ENCODE data around the gene F7.

The F7 gene

GRCh38 chr13:113112893-113113845, 7.6 kb downstream of the F7 start:
- intact Hi-C loops (cut with DNase I) = no loop called here
- peak in 4 of 10 donors; percentile 9 to 66 (median 23) for DNase-seq

GRCh38 chr13:113113846-113114271, 8.3 kb downstream of the F7 start:
- DNase-seq = peak in 4 of 10 donors; percentile 5 to 79 (median 66)
- intact Hi-C loops (cut with DNase I) = no loop called here

GRCh38 chr13:113114511-113115362, 9.1 kb downstream of the F7 start:
- DNase-seq = peak in 4 of 10 donors; percentile 2 to 57 (median 44)
- intact Hi-C loops (cut with DNase I) = no loop called here

GRCh38 chr13:113115363-113116205, 10.0 kb downstream of the F7 start:
- intact Hi-C loops (cut with DNase I) = no loop called here
- peak in 4 of 10 donors; percentile 13 to 72 (median 52) for DNase-seq

GRCh38 chr13:113116206-113116800, 10.7 kb downstream of the F7 start:
- intact Hi-C loops (cut with DNase I) = no loop called here
- DNase-seq = peak in 2 of 10 donors; percentile 72 to 73

- DNase-seq = peak in 4 of 10 donors; percentile 2 to 45 (median 31)
- intact Hi-C loops (cut with DNase I) = no loop called here
These were observed 11.3 kb downstream of the F7 start for GRCh38 chr13:113116871-113117271.

DNA sequence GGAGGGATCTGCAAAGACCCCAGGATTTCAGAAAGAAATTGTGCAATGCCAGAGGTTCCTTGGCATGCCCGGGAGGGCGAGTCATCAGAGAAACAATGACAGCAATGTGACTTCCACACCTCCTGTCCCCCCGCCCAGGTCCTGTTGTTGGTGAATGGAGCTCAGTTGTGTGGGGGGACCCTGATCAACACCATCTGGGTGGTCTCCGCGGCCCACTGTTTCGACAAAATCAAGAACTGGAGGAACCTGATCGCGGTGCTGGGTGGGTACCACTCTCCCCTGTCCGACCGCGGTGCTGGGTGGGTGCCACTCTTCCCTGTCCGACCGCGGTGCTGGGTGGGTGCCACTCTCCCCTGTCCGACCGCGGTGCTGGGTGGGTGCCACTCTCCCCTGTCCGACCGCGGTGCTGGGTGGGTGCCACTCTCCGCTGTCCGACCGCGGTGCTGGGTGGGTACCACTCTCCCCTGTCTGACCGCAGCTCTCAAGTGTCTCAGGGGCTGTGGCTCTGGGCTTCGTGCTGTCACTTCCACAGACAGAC, 11.8 kb downstream of the F7 start:
- peak in 4 of 10 donors; percentile 3 to 64 (median 46) for DNase-seq
- intact Hi-C loops (cut with DNase I) = no loop called here

DNA sequence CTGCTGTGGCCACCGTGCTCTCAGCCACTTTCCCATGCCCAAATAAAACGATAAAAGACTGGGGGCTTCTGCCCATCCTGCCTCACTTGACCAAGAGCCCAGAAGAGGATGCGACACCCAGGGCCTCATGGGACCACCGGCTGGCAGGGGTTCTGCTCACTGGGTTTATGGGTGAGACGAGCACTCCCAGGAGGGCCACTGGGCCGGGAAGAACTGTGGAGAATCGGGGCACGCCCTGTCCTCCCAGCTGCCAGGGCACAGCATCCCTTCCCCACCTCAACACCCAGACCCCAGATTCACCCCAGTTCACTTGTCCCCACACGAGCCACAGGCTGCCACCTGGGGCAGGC, 12.3 kb downstream of the F7 start:
- DNase-seq = peak in 2 of 10 donors; percentile 33 to 66
- intact Hi-C loops (cut with DNase I) = no loop called here

DNA sequence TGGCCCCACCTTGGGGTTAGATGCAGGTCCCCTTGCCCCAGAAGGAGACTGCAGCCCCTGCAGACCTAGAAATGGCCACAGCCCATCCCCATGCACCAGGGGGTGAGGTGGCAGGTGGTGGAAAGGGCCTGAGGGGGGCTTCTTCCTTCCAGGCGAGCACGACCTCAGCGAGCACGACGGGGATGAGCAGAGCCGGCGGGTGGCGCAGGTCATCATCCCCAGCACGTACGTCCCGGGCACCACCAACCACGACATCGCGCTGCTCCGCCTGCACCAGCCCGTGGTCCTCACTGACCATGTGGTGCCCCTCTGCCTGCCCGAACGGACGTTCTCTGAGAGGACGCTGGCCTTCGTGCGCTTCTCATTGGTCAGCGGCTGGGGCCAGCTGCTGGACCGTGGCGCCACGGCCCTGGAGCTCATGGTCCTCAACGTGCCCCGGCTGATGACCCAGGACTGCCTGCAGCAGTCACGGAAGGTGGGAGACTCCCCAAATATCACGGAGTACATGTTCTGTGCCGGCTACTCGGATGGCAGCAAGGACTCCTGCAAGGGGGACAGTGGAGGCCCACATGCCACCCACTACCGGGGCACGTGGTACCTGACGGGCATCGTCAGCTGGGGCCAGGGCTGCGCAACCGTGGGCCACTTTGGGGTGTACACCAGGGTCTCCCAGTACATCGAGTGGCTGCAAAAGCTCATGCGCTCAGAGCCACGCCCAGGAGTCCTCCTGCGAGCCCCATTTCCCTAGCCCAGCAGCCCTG, 12.8 kb downstream of the F7 start:
- intact Hi-C loops (cut with DNase I) = no loop called here
- peak in 3 of 10 donors; percentile 52 to 79 (median 78) for DNase-seq

GRCh38 chr13:113119166-113119821, 13.7 kb downstream of the F7 start:
- intact Hi-C loops (cut with DNase I) = no loop called here
- DNase-seq = peak in 3 of 10 donors; percentile 16 to 49 (median 21)

DNA sequence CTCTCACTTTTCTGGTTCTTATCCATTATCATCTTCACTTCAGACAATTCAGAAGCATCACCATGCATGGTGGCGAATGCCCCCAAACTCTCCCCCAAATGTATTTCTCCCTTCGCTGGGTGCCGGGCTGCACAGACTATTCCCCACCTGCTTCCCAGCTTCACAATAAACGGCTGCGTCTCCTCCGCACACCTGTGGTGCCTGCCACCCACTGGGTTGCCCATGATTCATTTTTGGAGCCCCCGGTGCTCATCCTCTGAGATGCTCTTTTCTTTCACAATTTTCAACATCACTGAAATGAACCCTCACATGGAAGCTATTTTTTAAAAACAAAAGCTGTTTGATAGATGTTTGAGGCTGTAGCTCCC, 14.2 kb downstream of the F7 start:
- peak in 4 of 10 donors; percentile 12 to 74 (median 37) for DNase-seq

GRCh38 chr13:113120300-113121182, 14.9 kb downstream of the F7 start:
- intact Hi-C loops (cut with DNase I) = no loop called here
- DNase-seq = peak in 4 of 10 donors; percentile 6 to 74 (median 52)

More for the DNA sequence above, 14.2 kb downstream of the F7 start:
- intact Hi-C loops (cut with DNase I) = no loop called here

DNA sequence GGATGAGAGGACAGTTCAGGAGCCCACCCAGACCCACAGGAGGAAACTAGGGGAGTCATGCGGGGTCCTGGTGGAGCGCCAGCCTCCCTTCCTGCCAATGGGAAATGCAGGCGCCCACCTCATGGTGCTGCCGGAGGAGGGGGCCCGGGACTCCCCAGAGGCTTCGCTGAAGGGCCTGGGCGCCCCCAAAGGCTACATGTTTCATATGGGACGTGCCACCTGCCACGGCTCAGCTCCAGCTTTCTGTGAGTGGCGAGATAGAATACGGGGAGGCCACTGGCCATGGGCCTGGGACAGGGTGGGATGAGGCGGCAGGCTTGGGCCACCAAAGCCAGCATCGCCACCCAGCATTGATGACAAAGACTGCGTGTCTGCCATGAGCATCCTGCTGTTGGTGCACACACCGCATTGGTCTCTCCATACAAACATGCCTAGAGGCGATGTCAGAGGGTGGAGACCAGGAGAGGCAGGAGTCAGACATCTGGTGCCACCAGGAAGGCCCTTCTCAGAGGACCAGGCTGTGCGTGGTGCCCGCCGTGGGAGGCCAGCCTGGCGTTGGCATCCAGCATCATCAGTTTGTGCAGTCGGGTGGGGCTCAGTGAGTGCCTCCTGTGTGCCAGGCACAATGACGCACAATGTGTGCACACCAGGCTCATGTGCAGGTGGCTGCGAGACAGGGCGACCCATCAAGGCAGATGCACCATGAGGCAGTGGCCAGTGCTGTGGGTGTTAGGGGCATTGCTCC, 15.8 kb downstream of the F7 start:
- DNase-seq = peak in 4 of 10 donors; percentile 5 to 78 (median 62)

DNA sequence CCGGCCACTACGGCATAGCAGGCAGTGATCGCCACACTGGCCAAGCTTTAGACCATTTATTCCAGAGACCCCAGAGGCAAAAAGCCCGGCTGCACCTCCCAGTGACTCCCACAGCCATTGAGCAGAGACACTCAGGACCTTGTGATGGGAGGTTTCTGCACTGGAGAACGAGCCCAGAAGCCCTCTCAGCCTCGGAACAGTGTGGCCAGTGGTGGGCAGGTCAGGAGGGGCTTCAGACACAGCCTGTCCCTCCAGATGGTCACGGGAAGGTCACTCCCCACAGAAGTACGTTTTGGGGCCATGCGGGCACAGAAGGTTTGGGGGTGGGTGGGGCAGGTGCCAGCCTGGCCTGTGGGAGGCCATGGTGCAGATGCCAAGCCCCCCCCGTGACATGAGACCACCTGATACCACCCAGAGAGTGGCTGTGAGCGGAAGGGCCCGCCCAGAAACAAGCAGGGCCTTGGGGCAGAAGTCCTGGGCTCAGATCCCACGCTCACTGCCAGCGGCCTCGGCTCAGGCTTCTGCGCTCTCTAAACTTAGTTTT, 16.4 kb downstream of the F7 start:
- intact Hi-C loops (cut with DNase I) = no loop called here
- DNase-seq = peak in 4 of 10 donors; percentile 9 to 66 (median 46)

More for the DNA sequence above, 15.8 kb downstream of the F7 start:
- intact Hi-C loops (cut with DNase I) = no loop called here

GRCh38 chr13:113122550-113123225, 17.1 kb downstream of the F7 start, which contains the start of gene F10:
F10 (plus strand) TSS chr13:113122799; CDS start chr13:113122856, 57 bp downstream.
- intact Hi-C loops (cut with DNase I) = no loop called here
- peak in 4 of 10 donors; percentile 6 to 82 (median 69) for DNase-seq
